ENCODE results near the gene OCSTAMP.

GRCh38 chr20:46581391-46581790, 30.9 kb upstream of the OCSTAMP start:
- TF ChIP-seq POLR2A (IDR thresholded peaks at IDR 0.05) (no peak), CTCF (IDR thresholded peaks at IDR 0.05) (no peak)

Measured in adrenal gland (tissue), 5 donors.